Activated CD8-positive, alpha-beta T cell treated with anti-CD3 and anti-CD28 coated beads for 36 hours (primary cell): ENCODE measurements around the gene USP20. TPM values are rescaled to one million over a fixed set of nuclear protein-coding genes. Genes with fewer than 3 reads are reported as not detected.
A peak's percentile ranks its signal among the peaks of the same experiment; 100 is the strongest.

Experiments
- ATAC-seq: fragments of 200-7000 bp; cut with Tn5 transposase; one replicate; pipeline ENCODE4 v1.10.0; 2021; ENCODE audit warnings: mild to moderate bottlenecking, moderate library complexity
- CTCF ChIA-PET: fragments of 350-600 bp; sonication (Branson Sonifier 250); formaldehyde crosslinking; loops from one replicate; lab custom pipeline; 2021; ENCODE audit warnings: antibody characterized with exemption; lab: Charles Lee
- POLR2A ChIA-PET: fragments of 350-600 bp; sonication (Branson Sonifier 250); formaldehyde crosslinking; loops from one replicate; lab custom pipeline; 2021; ENCODE audit warnings: antibody characterized with exemption; lab: Charles Lee
- DNase-seq: peaks from one replicate; pipeline ENCODE4 v3.0.0-alpha.2; 2020
- H3K27ac Mint-ChIP-seq: one replicate; pipeline ENCODE4 v1.8.0; 2021; ENCODE audit warnings: mild to moderate bottlenecking, mixed read lengths
- H3K27me3 Mint-ChIP-seq: one replicate; pipeline ENCODE4 v1.8.0; 2021; ENCODE audit warnings: mixed read lengths
- H3K36me3 Mint-ChIP-seq: one replicate; pipeline ENCODE4 v1.8.0; 2021; ENCODE audit warnings: low read depth, mixed read lengths
- H3K4me1 Mint-ChIP-seq: one replicate; pipeline ENCODE4 v1.8.0; 2021; ENCODE audit warnings: low read depth, mixed read lengths
- H3K4me3 Mint-ChIP-seq: one replicate; pipeline ENCODE4 v1.8.0; 2021; ENCODE audit warnings: mild to moderate bottlenecking, moderate library complexity, mixed read lengths
- H3K9me3 Mint-ChIP-seq: one replicate; pipeline ENCODE4 v1.8.0; 2021; ENCODE audit warnings: mixed read lengths
- CTCF ChIP-seq: fragments of 200-600 bp; IDR thresholded peaks from one replicate; pipeline ENCODE4 v1.8.0; 2022; ENCODE audit warnings: antibody characterized with exemption, mild to moderate bottlenecking
- intact Hi-C: fragments of 100-400 bp; cut with micrococcal nuclease; formaldehyde crosslinking; loops from one replicate; pipeline ENCODE4 v1.10.0; 2022
- total RNA-seq, 2 experiments: library from RNA; stranded (reverse); gene quantifications; one replicate each; pipeline ENCODE4 v1.2.3, GENCODE V29; 2021

Gene USP20
- total RNA-seq, 2 experiments from 2014 or later, result 55.3 to 55.9 TPM

GRCh38 chr9:129848712-129849441 lies 13.6 kb downstream of the USP20 start:
- no peak overlapping the region for H3K27ac Mint-ChIP-seq
- H3K4me3 Mint-ChIP-seq, result no peak overlapping the region
- H3K4me1 Mint-ChIP-seq, result peaks cover 36% of the 10 kb centered on the region
- DNase-seq (no peak), ATAC-seq (no peak)
- no peaks in the 10 kb centered on the region for H3K27me3 Mint-ChIP-seq
- POLR2A ChIA-PET, result interaction anchor here (1.1 to 2.5 kb wide), 4 partner anchors 9 to 20 kb away, joined by 3 to 12 read pairs (median 7); partner anchors contain the start of genes C9orf78 and USP20
- peaks cover 19% of the 10 kb centered on the region for H3K36me3 Mint-ChIP-seq
- CTCF ChIA-PET, result interaction anchor here (1.0 to 1.1 kb wide), 3 partner anchors 10 to 21 kb away, joined by 3 to 4 read pairs (median 3); no protein-coding TSS in a partner anchor
- intact Hi-C loops, result no loop called here
- H3K9me3 Mint-ChIP-seq, result no peaks in the 10 kb centered on the region
- no peak for TF ChIP-seq CTCF

- DNase-seq (no peak), ATAC-seq (no peak)
- Mint-ChIP-seq H3K36me3 (peaks cover 29% of the 10 kb centered on the region), H3K4me3 (no peak overlapping the region), H3K9me3 (no peaks in the 10 kb centered on the region), H3K27ac (peak overlapping the region; percentile 52), H3K27me3 (no peaks in the 10 kb centered on the region), H3K4me1 (peaks cover 46% of the 10 kb centered on the region)
- intact Hi-C loops, result no loop called here
- no peak for TF ChIP-seq CTCF
- CTCF ChIA-PET, result no interaction called here
- POLR2A ChIA-PET, result interaction anchor here (1.4 to 2.5 kb wide), 4 partner anchors 14 to 35 kb away, joined by 3 to 12 read pairs (median 7); partner anchors contain the start of genes C9orf78 and USP20
These were observed 14.6 kb downstream of the USP20 start for GRCh38 chr9:129849901-129850300.

GRCh38 chr9:129850821-129851550 lies 15.7 kb downstream of the USP20 start:
- no peak for TF ChIP-seq CTCF
- CTCF ChIA-PET, result interaction anchor here (1.0 kb wide), 1 partner anchor 14 kb away, joined by 3 read pairs; no protein-coding TSS in a partner anchor
- ATAC-seq (no peak), DNase-seq (no peak)
- Mint-ChIP-seq H3K27ac (peak overlapping the region; percentile 10), H3K36me3 (peaks cover 40% of the 10 kb centered on the region), H3K9me3 (no peaks in the 10 kb centered on the region), H3K27me3 (no peaks in the 10 kb centered on the region), H3K4me3 (no peak overlapping the region), H3K4me1 (peaks cover 52% of the 10 kb centered on the region)
- intact Hi-C loops, result no loop called here
- POLR2A ChIA-PET, result interaction anchor here (0.7 to 1.6 kb wide), 4 partner anchors 13 to 34 kb away, joined by 3 read pairs; no protein-coding TSS in a partner anchor

GRCh38 chr9:129851821-129852220 lies 16.6 kb downstream of the USP20 start:
- Mint-ChIP-seq H3K27me3 (no peaks in the 10 kb centered on the region), H3K4me3 (no peak overlapping the region), H3K4me1 (peaks cover 59% of the 10 kb centered on the region), H3K27ac (no peak overlapping the region), H3K9me3 (no peaks in the 10 kb centered on the region), H3K36me3 (peaks cover 45% of the 10 kb centered on the region)
- intact Hi-C loops, result no loop called here
- POLR2A ChIA-PET, result interaction anchor here (0.7 to 1.9 kb wide), 5 partner anchors 12 to 214 kb away, joined by 3 to 5 read pairs (median 3); no protein-coding TSS in a partner anchor
- CTCF ChIA-PET, result interaction anchor here (1.0 kb wide), 1 partner anchor 13 kb away, joined by 3 read pairs; no protein-coding TSS in a partner anchor
- no peak for TF ChIP-seq CTCF
- DNase-seq, result no peak
- ATAC-seq, result no peak
